Stimulated activated memory B cell treated with anti-CD40 and anti-IgM and Interleukin-4, amounts not matched to agents 10 μg/mL and 1 μg/mL and 100 μg/mL, for 72 hours (primary cell): ENCODE data around the gene NRF1.

Experiments used
- ATAC-seq: fragments of 150-1000 bp; cut with Tn5 transposase; 2 replicates; pipeline ENCODE4 v1.10.0; 2021
- H3K27ac Mint-ChIP-seq: one replicate; pipeline ENCODE4 v1.8.0; 2022; ENCODE audit warnings: mild to moderate bottlenecking, mixed read lengths
- H3K27me3 Mint-ChIP-seq: one replicate; pipeline ENCODE4 v1.8.0; 2022; ENCODE audit warnings: mixed read lengths
- H3K36me3 Mint-ChIP-seq: one replicate; pipeline ENCODE4 v1.8.0; 2022; ENCODE audit warnings: mixed read lengths
- H3K4me1 Mint-ChIP-seq: one replicate; pipeline ENCODE4 v1.8.0; 2022; ENCODE audit warnings: mixed read lengths
- H3K4me3 Mint-ChIP-seq: one replicate; pipeline ENCODE4 v1.8.0; 2022; ENCODE audit warnings: mild to moderate bottlenecking, moderate library complexity, mixed read lengths
- H3K9me3 Mint-ChIP-seq: one replicate; pipeline ENCODE4 v1.8.0; 2022; ENCODE audit warnings: mixed read lengths

NRF1 gene

DNA sequence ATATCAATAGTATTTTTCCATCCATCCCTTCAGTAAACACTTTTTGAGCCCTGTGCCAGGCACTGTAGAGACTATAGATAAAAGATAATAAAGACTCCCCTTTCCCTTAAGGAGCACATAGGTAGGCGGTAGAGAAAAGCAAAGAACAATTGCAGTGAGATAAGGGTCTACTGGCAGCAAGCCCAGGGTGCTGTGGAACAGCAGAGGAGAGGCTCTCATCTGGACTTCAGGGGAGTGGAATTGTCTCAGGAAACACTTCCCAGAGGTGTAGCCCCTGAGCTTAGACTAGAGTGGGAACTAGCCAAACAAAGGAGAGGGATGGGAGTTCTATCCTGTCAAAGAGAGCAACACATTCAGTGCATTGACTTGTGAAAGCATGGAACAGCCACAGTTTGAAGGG is 102.0 kb downstream of the NRF1 start:
- Mint-ChIP-seq H3K36me3 (peaks cover 68% of the 10 kb centered on the region), H3K4me1 (no peaks in the 10 kb centered on the region), H3K4me3 (no peak overlapping the region), H3K9me3 (no peaks in the 10 kb centered on the region), H3K27ac (no peak overlapping the region), H3K27me3 (no peaks in the 10 kb centered on the region)
- no peak for ATAC-seq

DNA sequence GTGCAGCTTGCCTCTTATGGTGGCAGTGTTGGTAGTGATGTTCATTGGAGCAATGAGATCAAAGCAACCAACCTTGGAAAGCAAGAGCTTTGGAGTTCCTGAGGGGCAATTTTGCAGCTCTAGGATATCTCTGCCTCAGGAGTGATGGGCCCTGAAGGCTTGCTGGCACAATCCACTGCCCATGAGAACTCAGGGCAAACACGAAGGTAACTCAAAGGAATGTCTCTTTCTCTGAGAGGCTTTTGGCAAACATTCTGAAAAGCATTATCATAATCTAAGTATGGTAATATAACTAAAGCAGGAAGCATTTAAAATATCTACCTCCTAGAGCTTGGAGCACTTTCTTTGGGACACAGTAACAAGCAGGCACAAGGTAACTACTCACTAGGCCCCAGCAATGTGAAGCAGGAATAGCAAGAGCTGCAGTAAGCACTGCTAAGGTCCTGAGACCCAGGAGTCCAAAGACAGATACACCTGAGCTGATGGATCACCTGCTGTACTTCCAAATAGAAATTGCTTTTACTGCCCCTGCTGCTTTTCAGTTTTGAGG is 103.1 kb downstream of the NRF1 start:
- Mint-ChIP-seq H3K4me3 (no peak overlapping the region), H3K4me1 (no peaks in the 10 kb centered on the region), H3K27me3 (no peaks in the 10 kb centered on the region), H3K27ac (no peak overlapping the region), H3K36me3 (peaks cover 70% of the 10 kb centered on the region), H3K9me3 (no peaks in the 10 kb centered on the region)
- no peak for ATAC-seq

DNA sequence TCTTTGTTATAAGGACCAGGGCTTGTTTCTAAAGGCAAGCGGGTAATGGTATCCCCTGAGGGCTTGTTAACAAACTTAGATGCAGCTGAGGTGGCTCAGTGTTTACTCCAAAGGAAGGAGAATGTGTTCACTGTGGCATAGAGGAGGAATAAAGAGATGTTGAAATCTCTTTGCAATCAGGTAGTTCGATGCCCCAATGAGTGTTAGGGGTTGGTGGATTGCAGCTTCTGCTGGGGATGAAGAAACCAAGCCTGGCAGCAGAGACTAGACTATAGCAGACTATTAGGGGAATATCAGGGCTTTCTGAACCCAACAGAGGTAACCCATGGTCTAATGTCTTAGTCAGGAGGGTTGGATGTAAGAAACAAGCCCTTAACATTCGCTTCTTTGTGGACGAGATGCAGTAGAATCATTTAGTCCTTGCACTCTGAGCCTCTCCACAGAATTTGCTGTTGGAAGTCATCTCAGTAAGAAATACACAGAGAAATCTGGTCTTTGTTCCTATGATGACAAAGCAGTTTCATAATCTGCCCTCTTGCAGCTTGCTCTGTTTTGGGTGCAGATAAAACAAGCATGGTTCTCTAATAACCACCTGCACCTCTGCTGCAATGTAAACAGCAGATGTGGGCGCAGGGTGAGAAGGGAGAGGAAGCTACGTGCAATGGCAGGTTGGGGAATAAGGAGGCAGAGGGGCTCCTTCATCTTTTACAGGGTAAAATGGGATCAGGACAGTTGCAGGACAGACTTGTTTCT is 108.6 kb downstream of the NRF1 start:
- Mint-ChIP-seq H3K27ac (no peak overlapping the region), H3K27me3 (no peaks in the 10 kb centered on the region), H3K36me3 (peaks cover 68% of the 10 kb centered on the region), H3K4me1 (no peaks in the 10 kb centered on the region), H3K4me3 (no peak overlapping the region), H3K9me3 (no peaks in the 10 kb centered on the region)
- ATAC-seq = no peak

DNA sequence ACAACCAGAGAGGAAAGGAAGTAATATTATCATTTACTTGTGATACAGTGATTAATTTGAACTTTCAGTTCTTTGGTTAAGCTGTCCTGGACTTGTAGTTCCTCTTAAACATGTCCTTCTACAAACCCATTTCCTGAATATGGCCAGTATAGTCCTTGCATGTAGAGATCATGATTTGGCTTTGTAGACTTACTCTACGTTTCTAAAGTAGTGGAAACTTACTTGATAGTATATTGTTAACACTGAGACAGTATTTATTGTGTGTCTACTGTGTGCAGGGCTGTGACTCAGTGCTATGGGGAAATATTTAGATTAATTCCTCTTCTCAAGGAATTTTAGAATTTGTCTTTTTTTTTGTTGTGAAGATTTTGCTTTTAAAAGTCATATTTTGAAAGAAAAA is 109.5 kb downstream of the NRF1 start:
- H3K36me3 Mint-ChIP-seq = peaks cover 66% of the 10 kb centered on the region
- no peaks in the 10 kb centered on the region for H3K9me3 Mint-ChIP-seq
- no peak overlapping the region for H3K4me3 Mint-ChIP-seq
- ATAC-seq = no peak
- no peak overlapping the region for H3K27ac Mint-ChIP-seq
- H3K4me1 Mint-ChIP-seq = no peaks in the 10 kb centered on the region
- no peaks in the 10 kb centered on the region for H3K27me3 Mint-ChIP-seq

DNA sequence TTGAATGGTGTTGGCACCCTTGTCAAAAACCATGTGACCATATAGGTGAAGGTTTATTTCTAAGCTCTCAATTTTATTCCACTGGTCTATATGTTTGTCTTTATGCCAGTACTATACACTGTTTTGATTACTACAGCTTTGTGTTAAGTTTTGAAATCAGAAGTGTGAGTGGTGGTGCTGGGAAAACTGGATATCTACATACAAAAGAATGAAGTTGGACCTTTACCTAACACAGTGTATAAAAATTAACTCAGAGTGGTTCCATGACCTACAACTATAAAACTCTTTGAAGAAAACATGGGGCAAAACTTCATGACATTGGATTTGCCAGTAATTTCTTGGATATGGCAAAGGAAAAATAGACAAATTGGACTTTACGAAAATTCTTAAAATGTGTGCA is 112.2 kb downstream of the NRF1 start:
- Mint-ChIP-seq H3K4me1 (no peaks in the 10 kb centered on the region), H3K9me3 (no peaks in the 10 kb centered on the region), H3K4me3 (no peak overlapping the region), H3K27ac (no peak overlapping the region), H3K36me3 (peaks cover 63% of the 10 kb centered on the region), H3K27me3 (no peaks in the 10 kb centered on the region)
- no peak for ATAC-seq

DNA sequence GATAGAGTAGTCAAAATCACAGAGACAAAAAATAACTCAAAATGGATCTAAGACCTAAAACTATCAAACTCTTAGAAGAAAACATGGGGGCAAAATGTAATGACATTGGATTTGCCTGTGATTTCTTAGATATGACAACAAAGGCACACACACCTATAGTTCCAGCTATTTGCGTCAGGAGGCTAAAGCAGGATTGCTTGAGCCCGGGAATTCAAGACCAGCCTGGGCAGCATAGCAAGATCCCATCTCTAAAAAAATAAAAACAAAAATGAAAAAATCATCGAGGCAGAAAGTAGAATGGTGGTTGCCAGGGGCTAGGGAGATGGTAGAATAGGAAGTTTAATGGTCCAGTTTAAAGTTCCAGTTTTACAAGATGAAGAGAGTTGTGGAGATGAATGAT is 113.3 kb downstream of the NRF1 start:
- H3K36me3 Mint-ChIP-seq = peaks cover 58% of the 10 kb centered on the region
- no peaks in the 10 kb centered on the region for H3K27me3 Mint-ChIP-seq
- H3K9me3 Mint-ChIP-seq = no peaks in the 10 kb centered on the region
- H3K27ac Mint-ChIP-seq = no peak overlapping the region
- no peaks in the 10 kb centered on the region for H3K4me1 Mint-ChIP-seq
- H3K4me3 Mint-ChIP-seq = no peak overlapping the region
- no peak for ATAC-seq

DNA sequence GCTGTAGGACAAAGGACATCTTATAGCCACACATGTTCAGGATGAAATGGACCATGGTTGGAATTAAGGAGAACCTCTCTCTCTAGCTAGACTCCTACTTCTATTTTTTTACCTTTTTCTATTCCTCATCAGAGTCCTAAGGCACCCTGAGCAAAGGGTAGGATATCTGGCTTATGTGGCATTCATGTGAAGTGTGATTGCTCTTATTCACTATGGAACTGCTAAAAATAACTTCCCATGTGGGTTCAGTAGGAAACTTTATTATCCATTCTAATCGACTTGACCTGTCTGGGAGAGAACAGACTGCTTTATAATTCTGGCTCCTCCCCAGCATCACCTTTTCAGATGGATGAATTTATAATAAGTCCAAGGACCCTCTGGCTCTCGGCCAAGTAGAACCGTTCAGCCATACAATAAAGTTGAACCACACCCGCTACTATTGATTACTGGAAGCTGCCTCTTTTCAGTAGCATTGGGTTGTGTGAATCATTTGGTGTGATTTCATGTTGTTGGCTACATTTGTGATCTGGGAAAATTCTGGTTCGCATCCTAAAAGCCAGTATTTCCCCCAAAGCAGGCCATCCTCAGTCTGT is 117.5 kb downstream of the NRF1 start:
- H3K4me1 Mint-ChIP-seq = no peaks in the 10 kb centered on the region
- no peak overlapping the region for H3K27ac Mint-ChIP-seq
- H3K9me3 Mint-ChIP-seq = no peaks in the 10 kb centered on the region
- no peak overlapping the region for H3K4me3 Mint-ChIP-seq
- no peaks in the 10 kb centered on the region for H3K27me3 Mint-ChIP-seq
- ATAC-seq = no peak
- H3K36me3 Mint-ChIP-seq = peaks cover 63% of the 10 kb centered on the region

DNA sequence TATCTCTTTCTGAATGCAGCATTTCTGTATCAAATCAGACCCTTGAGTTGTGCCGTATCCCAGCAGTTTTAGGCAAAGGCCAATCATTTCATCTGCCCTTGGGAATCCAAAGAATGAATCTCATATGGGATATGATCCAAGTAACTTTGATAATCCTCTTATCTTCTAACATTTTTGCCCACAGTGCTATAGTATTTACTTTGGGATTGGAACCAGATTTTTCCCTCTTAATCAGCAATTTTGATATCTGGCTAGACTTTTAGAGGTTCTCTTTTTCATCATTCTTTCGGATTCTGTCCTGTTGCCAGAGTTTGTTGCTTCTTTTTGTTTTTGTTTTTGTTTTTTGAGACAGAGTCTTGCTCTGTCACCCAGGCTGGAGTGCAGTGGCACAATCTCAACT is 118.0 kb downstream of the NRF1 start:
- H3K9me3 Mint-ChIP-seq = no peaks in the 10 kb centered on the region
- H3K27me3 Mint-ChIP-seq = no peaks in the 10 kb centered on the region
- H3K27ac Mint-ChIP-seq = no peak overlapping the region
- ATAC-seq = no peak
- H3K36me3 Mint-ChIP-seq = peaks cover 58% of the 10 kb centered on the region
- H3K4me3 Mint-ChIP-seq = no peak overlapping the region
- H3K4me1 Mint-ChIP-seq = no peaks in the 10 kb centered on the region

DNA sequence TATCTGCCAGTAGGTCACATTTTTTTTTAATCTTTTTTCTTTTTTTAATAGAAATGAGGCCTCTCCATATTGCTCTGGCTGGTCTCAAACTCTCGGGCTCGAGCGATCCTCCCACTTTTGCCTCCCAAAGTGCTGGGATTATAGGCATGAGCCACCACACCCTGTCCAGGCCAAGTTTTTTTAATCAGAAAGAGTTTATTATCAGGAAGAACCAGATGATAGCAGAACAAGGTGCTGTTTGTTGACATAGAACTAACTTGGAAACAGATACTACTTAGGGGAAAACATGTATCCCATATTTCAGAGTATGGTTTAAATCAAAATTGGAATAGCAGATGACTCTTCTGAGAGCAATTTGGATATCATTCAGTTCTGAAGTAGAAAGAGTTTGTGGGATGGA is 118.6 kb downstream of the NRF1 start:
- Mint-ChIP-seq H3K27me3 (no peaks in the 10 kb centered on the region), H3K9me3 (no peaks in the 10 kb centered on the region), H3K27ac (no peak overlapping the region), H3K4me3 (no peak overlapping the region), H3K36me3 (peaks cover 53% of the 10 kb centered on the region), H3K4me1 (no peaks in the 10 kb centered on the region)
- no peak for ATAC-seq

DNA sequence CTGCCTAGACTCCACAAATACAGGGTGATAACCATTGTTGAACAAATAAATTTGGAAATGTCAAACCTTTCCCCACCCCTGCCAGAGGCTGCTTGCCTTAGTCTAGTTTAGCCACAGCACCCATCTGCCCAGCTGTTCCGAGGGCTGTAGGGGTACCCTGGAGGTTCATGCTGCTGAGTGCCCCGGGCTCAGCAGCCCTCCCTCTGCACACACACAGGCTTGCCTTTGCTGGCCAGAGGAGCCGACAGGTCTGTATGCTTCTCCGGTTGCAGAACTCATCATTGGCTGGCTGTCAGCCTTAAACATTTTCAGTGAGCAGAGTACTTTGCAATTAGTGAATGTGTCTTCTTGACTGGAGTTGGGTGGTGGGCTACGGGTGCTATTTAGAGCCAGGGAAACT is 122.9 kb downstream of the NRF1 start:
- Mint-ChIP-seq H3K27me3 (no peaks in the 10 kb centered on the region), H3K4me3 (no peak overlapping the region)

DNA sequence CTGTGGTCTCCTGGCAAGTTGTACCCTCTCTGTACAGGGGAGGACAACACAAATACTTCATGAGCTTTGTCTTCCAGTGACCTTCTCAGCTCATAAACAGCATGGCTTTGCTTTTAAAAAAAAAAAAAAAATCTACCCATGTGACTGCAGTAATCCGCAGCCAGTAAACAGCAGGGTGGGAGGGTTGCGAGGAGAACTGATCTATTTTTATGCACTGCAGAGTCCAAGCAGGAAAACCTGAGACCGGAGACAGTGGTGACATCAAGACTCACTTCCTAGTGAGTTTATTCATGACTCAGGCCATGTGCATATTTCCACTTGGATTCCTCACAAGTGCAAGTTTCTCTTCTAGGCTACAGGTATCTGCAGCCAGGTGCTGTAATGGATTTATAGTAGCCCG is 127.9 kb downstream of the NRF1 start:
- Mint-ChIP-seq H3K36me3 (peaks cover 17% of the 10 kb centered on the region), H3K27me3 (no peaks in the 10 kb centered on the region), H3K4me3 (no peak overlapping the region), H3K27ac (no peak overlapping the region), H3K9me3 (no peaks in the 10 kb centered on the region), H3K4me1 (no peaks in the 10 kb centered on the region)
- no peak for ATAC-seq

More for the DNA sequence above, 122.9 kb downstream of the NRF1 start:
- H3K27ac Mint-ChIP-seq = no peak overlapping the region
- H3K36me3 Mint-ChIP-seq = peaks cover 36% of the 10 kb centered on the region
- H3K9me3 Mint-ChIP-seq = no peaks in the 10 kb centered on the region
- no peaks in the 10 kb centered on the region for H3K4me1 Mint-ChIP-seq
- no peak for ATAC-seq

DNA sequence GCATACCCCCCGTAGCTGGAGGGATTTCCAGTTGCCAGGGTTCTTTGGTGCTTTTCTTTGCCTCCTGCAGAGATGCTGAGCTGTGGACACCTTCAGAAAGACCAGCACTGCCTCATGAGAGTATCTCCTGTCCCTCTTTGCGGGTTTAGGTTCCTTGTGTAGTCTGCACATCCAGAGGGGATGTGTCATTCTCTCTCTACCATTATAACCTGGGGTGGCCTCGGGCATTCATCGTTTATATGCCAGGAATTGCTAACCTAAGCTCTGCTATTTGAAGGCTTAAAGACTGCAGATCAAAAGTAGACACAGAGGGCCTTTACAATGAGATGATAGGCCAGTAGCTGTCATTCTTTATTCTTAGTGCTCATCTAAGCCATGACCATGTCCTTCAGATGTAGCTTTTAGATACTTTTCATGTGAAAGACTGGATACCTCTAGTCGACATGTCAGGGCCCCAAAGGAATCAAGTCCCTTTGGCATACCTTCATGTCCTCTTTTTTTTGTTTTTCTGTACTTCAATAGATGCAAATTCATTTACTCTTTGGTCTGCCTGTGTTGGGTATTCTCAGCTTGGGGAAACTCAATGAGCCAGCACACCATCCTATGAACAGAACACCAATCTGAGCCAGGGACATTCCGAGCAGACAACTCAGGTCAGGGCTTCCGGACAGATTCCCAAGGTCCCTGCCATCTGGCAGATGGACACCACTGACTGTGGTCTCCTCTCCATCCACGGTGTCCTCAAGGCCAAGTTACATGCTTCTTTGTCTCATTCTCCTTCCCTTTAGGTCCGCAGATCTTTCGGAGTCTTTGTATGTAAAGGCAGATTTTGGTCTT is 129.3 kb downstream of the NRF1 start:
- Mint-ChIP-seq H3K36me3 (peaks cover 23% of the 10 kb centered on the region), H3K4me1 (no peaks in the 10 kb centered on the region), H3K27ac (no peak overlapping the region), H3K9me3 (no peaks in the 10 kb centered on the region), H3K27me3 (no peaks in the 10 kb centered on the region), H3K4me3 (no peak overlapping the region)
- ATAC-seq = no peak

DNA sequence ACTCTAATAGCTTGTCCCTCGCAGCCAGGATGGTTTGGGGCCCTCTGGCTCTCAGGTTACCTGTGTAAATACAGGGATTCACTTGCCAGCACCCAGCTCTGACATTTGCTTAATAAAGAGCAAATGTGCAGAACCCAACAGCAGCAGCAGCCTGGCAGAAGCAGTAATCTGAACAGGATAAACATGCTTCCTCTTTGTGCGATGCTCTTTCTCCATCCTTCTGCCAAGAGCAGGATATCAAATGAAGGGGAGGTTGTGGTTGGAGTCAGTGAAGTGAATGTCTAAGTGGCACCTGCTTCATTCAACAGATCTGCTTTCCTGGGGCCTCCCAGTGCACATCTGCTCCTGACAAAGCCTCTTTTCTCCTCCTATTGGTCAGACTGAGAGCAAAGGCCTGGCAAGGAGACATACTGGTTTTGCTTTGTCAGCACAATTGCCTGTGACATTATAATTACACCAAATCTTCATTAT is 130.3 kb downstream of the NRF1 start:
- peaks cover 30% of the 10 kb centered on the region for H3K36me3 Mint-ChIP-seq
- no peaks in the 10 kb centered on the region for H3K27me3 Mint-ChIP-seq
- ATAC-seq = no peak
- H3K9me3 Mint-ChIP-seq = no peaks in the 10 kb centered on the region
- H3K4me1 Mint-ChIP-seq = no peaks in the 10 kb centered on the region
- no peak overlapping the region for H3K27ac Mint-ChIP-seq
- H3K4me3 Mint-ChIP-seq = no peak overlapping the region

DNA sequence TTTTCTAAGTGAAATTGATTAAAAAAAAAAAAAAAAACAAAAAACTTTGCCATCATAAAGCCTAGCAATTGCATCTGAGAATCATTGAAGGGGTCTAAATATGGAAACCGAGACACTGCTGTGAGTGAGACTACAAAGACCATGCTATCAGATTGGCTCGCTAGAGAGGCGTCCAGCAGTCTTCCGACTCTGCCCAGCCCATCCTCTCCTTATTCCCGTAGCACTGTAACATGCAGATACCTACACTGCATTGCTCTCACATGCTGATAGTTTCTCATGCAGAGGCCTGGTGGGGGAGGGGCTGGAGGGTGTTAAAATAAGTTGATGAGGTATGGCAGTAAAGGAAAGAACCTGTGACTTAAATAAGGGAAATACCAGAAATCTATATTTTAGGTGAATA is 130.7 kb downstream of the NRF1 start:
- no peak for ATAC-seq

DNA sequence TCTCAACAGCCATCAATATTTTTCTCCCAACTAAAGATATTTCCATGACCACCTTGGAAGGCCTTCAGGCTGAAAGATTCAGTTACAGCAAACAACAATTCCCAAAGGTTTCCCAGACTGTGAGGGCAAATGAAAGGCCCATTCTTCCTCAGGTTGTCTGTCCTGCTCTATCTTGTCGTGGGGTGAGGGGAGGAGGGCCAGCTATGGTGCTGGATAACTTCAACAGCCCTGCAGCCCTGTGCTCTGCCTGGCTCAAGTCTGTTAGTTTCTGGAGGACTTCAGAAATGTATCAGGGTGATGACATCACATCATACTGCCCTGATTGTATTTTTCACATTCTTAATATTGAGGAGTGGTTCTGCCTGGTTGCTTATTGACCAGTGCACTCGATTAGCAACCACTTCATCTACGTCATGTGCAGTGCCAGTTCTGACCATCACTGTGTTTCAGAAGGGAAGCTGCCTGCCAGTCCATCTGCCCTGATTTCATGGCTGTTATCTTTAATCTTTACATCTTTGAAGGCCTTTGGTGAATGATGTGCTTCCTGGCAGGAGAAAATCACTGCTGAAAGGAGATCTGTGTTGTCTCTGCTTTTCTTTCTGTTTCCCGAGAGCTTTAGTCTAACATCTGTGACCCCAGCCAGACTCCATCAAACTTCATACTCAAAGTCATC is 135.5 kb downstream of the NRF1 start:
- H3K27me3 Mint-ChIP-seq = no peaks in the 10 kb centered on the region
- H3K4me3 Mint-ChIP-seq = no peak overlapping the region
- no peaks in the 10 kb centered on the region for H3K9me3 Mint-ChIP-seq
- no peak overlapping the region for H3K27ac Mint-ChIP-seq
- H3K4me1 Mint-ChIP-seq = peaks cover 5% of the 10 kb centered on the region
- H3K36me3 Mint-ChIP-seq = peaks cover 45% of the 10 kb centered on the region
- no peak for ATAC-seq

More for the DNA sequence above, 130.7 kb downstream of the NRF1 start:
- Mint-ChIP-seq H3K4me1 (no peaks in the 10 kb centered on the region), H3K4me3 (no peak overlapping the region), H3K27ac (no peak overlapping the region), H3K36me3 (peaks cover 30% of the 10 kb centered on the region), H3K27me3 (no peaks in the 10 kb centered on the region), H3K9me3 (no peaks in the 10 kb centered on the region)
